ENCODE measurements around the gene ANAPC16.
"Not testable (repeated sequence)": the region's sequence is repeated elsewhere in the genome, so short reads cannot be mapped to it uniquely, and the experiment has no call there.

The ANAPC16 gene

GRCh38 chr10:72218325-72218724 lies 2.5 kb downstream of the ANAPC16 start:
- no peak for DNase-seq

GRCh38 chr10:72218726-72219125 lies 2.9 kb downstream of the ANAPC16 start:
- no peak for DNase-seq

- DNase-seq, result no peak
Observed at GRCh38 chr10:72219235-72219814, 3.5 kb downstream of the ANAPC16 start.

DNA sequence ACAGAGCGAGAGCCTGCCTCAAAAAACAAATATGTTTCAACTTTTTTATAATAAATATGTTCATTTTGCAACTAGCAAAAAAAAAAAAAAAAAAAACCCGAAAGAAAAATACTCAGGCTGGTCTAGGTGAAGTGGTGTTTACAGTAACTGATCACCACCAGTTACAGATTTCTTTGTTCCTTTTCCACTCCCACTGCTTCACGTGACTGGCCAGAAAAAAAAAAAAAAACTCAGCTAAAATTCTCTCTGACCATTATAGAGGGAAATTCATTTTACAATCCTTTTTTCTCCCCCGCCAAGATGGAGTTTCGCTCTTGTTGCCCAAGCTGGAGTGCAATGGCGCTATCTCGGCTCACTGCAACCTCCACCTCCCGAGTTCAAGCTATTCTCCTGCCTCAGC lies 4.8 kb downstream of the ANAPC16 start:
- DNase-seq, result no peak

DNA sequence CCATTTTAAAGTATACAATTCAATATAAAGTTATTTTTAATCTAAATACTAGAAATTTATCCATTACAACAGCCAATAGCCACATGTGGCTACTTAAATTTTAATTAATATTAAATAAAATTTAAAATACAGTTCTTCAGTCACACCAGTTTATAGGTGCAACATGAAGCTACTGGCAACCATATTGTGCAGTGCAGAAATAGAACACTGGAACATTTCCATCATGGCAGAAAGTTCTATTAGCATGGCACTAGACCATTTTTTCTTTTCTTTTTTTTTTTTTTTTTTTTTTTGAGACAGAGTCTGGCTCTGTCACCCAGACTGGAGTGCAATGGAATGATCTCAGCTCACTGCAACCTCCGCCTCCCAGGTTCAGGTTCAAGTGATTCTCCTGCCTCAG lies 5.5 kb downstream of the ANAPC16 start:
- DNase-seq, result no peak

DNA sequence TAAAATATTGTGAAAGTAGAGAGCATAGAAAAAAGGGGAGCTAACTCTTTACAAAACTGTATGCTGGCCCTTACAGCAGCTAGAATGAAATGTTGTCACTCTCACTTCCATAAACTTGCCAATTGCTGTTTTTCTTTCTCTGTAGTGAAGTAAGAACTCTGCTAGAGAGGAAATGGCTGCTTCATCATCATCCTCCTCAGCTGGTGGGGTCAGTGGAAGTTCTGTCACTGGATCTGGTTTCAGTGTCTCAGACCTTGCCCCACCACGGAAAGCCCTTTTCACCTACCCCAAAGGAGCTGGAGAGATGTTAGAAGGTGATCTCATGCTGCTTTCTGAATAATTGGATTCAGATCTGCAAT lies 7.9 kb downstream of the ANAPC16 start:
- DNase-seq, result peak; percentile 38

- not testable (repeated sequence) for DNase-seq
Observed at GRCh38 chr10:72224191-72224590, 8.4 kb downstream of the ANAPC16 start.

GRCh38 chr10:72226418-72227027 lies 10.7 kb downstream of the ANAPC16 start:
- DNase-seq, result no peak

DNA sequence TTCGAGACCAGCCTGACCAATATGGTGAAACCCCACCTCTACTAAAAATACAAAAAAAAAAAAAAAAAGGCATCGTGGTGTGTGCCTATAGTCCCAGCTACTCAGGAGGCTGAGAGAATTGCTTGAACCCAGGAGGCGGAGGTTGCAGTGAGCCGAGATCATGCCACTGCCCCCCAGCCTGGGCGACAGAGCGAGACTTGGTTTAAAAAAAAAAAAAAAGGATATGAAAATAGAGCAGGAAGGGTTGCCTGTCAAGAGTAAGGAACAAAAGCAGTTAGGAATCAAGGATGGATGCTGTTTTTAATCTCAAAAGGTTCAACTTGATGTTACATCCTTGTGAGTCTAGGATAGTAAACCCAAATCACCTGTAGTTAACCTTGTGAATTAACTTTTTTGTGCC lies 12.0 kb downstream of the ANAPC16 start:
- DNase-seq, result no peak

- no peak for DNase-seq
Observed at GRCh38 chr10:72228318-72228751, 12.5 kb downstream of the ANAPC16 start.

GRCh38 chr10:72229261-72230251 lies 13.7 kb downstream of the ANAPC16 start:
- no peak for DNase-seq

DNA sequence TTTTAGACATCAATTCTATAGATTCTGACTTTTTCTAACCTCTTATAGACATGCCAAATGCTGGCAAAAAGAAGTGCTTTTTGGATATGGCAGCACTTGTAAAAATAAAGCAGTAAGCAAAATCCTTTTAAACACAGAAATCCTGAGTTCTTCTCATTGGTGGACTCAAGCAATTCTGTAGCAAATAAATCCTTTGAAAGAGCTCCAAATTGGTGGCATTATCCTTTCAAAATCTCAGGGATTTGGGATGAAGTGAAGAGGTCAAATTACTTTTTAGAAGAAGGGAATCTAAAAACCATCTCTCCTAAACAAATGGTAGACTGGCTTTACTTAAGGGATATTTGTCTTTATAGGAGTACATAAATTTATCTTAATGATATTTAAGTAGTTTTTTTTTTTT lies 17.8 kb downstream of the ANAPC16 start:
- no peak for DNase-seq

DNA sequence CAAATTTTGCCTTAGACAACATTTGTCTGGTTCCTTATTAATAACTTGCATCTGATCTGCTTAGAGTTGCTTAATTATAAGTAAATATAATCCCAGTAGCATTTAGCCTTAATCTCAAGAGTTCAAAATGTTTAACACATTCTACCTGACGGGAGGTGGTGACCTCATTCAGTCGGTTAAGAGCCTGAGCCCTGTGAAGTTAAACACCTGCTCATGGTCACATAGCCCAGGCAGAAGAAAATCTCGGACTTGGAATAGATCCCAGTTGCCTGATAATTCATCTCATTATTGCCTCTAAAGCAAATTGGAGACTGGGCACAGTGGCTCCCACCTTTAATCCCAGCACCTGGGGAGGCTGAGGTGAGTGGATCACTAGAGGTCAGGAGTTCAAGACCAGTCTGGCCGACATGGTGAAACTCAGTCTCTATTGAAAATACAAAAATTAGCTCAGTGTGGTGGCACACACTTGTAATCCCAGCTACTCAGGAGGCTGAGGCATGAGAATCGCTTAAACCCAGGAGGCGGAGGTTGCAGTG lies 18.8 kb downstream of the ANAPC16 start:
- DNase-seq, result no peak

- no peak for DNase-seq
Observed at GRCh38 chr10:72235544-72236279, 19.9 kb downstream of the ANAPC16 start.

- DNase-seq, result no peak
Observed at GRCh38 chr10:72238392-72239175, 22.8 kb downstream of the ANAPC16 start.

DNA sequence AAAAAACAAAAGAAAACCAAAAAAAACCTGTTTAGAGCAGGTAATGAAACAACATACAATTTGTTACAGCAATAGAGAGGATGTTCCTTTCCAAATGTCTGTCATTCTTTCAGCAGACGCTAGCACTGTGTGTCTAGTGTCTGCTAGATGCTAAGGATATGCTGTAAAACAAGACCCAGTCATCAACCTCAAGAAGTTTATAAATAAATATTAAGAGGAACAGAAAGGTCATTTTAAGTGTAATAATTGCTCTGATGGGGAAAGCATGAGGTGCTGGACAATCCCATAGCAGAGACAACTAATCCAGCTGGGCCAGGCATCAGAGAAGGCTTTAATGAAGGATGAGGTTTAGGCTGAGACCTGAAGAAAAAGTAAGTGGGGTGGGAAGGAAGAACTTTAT lies 23.6 kb downstream of the ANAPC16 start:
- no peak for DNase-seq

GRCh38 chr10:72240371-72240770 lies 24.6 kb downstream of the ANAPC16 start:
- DNase-seq, result no peak

GRCh38 chr10:72241691-72242252 lies 26.0 kb downstream of the ANAPC16 start:
- no peak for DNase-seq

DNA sequence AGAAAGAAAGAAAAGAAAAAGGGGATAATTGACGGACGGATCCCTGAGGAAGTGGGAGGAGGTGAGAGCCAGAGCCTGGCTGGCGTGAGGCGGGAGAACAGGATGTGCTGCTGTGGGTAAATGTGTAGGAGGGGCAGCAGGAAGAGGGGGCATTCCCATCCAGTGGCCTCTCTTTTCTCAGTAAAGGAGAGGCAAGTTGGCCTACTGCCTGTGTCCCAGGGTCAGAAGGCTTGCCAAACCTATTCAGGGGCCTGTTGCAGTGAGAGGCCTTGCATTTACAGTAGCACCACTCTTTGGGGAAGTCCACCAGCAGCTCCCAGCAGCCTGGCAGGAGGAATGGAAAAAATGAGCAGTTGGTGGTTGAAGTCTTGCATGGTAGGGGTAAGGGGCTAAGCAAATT lies 26.9 kb downstream of the ANAPC16 start:
- no peak for DNase-seq

- DNase-seq, result no peak
Observed at GRCh38 chr10:72243822-72244437, 28.1 kb downstream of the ANAPC16 start.

GRCh38 chr10:72244573-72245038 lies 28.8 kb downstream of the ANAPC16 start:
- DNase-seq, result no peak
